HG03066 (cell line): ENCODE measurements around the gene POFUT2.
"Not testable (repeated sequence)": the region's sequence is repeated elsewhere in the genome, so short reads cannot be mapped to it uniquely, and the experiment has no call there.

Experiments used
- ATAC-seq: cut with Tn5 transposase; IDR thresholded peaks from one replicate; pipeline ENCODE4 v1.9.1; 2021; ENCODE audit warnings: low read depth; ENCODE audit not compliant: unreplicated experiment

The POFUT2 gene

DNA sequence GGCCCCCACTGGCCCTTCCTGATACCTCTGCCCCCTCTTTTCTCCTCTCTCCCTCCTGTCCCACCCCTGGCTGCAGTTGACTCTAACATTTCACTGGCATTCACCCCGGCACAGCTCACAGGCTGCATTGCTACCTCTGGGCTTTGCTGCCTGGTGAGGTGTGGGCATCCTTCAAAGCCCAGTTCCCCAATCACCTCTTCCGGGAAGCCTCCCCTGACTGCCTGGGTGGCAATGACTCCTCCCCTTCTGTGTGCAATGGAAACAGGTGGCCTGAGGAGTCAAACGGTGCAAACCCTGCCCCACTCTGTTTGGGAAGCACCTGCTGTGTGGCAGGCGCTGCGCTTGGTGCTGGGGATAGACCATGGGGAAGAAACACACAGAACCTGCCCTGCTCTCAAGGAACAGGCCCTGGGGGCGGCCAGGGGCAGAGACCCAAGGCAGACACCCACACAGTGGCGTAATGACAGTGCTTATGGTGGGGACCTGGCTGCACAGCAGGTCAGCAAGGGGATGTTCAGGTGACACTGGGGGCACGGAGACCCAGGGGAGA, 39.3 kb upstream of the POFUT2 start:
- ATAC-seq: no peak

DNA sequence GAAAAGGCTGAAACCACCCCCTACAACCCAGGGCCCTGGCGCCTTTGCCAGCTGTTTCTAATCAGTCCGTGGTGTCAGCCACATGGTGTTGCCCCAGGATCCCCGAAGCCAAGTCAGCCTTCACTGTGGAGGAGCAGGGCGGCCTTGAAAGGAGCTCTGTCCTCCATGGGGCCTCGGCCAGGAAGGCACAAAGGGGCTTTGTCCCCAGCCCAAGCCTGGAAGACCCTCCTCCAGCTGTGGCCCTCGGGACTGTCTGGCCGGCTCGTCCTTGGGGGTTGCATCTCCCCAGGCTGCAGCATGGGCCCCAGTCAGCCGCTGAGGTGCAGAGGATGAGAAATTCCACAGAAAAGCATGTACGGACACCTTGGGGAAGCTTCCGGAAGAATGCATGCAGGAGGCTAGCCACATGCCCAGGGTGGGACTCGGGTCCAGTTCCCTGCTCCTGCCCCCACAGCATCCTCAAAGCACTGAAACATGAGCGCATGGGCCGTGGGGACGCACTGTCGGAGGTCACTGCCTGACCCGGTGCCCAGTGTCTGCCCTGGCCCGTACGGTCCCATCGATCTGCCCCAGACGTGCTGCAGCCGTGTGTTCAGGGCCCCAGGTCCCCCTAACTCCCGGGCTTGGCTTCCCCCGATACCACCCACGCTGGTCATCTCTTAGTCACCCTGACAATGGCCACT, 38.6 kb upstream of the POFUT2 start:
- ATAC-seq: no peak

DNA sequence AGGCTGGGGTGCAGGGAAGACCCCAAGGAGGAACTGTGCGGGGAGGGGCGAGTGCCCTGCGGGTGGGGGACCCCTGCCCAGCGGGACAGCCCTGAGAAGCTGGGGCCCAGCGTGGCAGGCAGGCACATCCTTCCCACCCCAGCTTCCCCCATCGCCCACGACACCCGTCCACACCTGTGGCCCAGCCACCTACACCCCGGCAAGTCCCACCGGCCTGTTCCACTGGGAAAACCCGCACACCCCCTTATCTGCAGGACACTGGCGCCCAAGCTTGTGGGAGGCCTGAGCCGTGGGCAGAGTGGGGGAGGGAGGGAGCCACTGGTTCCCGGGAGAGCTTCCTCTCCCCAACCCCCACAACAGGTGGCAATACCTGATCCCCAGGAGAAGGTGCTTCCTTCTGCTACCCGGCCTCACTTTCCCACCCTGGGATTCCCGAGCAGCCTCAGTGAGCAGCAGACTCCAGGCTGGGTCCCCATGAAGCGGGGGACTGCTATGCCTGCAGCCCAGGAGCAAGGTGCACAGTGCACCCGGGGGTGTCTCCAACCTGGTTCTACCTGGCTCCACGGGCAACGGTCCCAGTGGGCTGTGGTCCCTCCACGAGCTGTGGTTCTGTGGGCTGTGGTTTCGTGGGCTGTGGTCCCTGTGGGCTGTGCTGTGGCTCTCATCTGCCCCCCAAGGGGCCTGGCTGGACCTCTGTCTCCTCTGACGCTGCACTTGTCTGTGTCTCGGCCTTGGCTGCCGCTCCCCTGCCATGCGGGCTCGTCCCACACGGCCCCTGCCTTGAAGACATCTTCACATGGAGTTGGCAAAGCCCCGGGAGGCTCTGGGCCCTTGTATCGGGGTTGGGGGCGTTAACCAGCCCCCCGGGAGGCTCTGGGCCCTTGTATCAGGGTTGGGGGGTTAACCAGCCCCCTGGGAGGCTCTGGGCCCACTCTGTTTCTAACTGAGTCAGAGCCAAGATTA, 37.8 kb upstream of the POFUT2 start:
- no peak for ATAC-seq

DNA sequence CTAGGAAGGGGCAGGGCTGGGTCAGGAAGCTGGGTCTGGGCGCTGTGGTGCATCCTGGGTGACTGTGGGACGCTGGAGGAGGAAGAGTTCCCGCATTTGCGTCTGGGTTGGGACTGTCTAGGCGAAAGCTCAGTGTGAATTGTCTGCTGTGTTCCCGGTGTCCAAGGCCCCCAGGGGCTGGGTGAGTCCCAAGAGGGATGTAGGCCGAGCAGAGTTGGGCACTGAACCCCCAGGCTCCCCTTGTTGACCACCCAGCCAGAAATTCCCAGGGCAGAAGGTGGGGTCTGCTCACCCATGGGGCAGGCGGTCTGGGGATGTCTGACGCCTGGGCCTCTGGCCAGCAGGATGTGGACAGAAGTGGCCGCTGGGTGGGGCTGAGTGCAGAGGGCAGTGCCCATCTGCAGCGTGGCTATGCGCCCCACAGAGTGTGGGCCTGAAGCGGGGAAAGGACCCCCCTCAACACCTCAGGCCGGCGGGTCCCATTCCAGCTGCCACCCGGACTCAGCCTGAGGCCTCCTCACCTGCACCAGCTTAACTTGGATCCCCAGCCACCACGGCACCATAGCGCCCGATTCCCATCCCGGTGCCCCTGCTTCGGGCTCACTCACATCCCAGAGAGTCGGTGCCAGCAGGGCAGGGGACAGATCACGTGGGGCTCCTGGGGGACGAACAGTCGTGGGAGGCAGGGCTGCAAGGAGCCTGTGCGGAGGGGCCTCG, 37.0 kb upstream of the POFUT2 start:
- ATAC-seq: no peak

DNA sequence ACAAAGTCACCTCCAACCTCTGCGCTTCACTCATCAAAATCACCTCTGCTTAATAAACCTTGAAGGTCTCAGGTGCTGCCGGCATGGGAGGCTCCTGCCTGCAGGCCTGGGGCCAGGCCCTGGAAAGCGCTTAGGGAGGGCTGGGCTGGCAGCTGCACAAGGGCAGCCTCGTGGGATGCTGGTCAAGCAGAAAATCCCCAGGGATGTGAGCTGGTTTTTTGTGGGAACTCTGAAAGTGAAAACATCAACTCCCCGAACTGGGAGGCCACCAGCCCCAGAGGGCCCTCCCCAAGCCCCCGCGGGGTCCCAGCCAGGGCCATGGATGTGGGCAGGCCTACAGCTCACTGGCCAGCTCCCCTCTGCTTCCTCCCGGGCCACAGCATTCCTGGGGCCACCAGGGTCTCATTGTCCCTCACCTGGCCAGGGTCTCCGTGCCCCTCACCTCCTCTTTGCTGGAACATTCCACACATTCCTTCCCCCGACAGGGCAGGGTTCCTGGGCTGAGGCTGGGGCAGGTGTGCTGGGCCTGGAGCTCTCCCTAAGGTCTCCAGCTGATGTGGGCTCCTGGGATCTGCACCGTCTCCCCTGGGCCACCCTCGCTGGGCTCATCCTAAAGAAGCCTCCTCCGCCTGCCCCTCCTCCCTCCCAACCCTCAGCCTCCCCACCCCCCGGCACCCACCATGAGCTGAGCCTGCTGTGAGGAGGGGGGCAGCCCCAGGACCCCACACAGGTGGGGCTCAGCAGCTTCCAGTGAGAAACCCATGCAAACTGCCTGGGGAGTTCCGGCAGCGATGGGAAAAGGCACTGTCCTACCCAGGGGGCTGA, 36.0 kb upstream of the POFUT2 start:
- ATAC-seq: no peak

DNA sequence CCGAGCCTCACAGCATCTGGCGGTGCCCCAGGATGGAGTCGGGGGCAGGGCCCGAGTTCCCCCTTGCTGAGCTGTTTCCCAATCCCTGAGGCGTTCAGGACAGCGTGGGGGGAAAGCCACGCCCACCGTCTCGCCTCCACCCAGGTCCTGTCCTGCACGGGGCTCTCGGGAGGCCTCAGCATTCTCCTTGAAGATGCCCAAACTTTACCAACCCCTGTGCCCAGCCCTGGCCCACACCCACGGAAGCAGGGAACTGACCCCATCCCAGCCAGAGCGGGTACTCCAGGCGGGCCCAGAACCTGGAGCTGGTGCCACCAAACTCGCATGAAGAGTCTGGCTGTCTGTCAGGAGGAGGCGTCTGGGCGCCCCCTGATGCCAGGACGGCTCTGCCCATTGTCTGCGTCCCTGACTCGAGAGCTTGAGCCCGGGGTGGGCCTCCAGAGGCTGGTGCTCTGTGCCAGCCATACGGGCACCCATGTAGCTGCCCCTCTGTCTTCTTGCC, 35.3 kb upstream of the POFUT2 start:
- no peak for ATAC-seq

DNA sequence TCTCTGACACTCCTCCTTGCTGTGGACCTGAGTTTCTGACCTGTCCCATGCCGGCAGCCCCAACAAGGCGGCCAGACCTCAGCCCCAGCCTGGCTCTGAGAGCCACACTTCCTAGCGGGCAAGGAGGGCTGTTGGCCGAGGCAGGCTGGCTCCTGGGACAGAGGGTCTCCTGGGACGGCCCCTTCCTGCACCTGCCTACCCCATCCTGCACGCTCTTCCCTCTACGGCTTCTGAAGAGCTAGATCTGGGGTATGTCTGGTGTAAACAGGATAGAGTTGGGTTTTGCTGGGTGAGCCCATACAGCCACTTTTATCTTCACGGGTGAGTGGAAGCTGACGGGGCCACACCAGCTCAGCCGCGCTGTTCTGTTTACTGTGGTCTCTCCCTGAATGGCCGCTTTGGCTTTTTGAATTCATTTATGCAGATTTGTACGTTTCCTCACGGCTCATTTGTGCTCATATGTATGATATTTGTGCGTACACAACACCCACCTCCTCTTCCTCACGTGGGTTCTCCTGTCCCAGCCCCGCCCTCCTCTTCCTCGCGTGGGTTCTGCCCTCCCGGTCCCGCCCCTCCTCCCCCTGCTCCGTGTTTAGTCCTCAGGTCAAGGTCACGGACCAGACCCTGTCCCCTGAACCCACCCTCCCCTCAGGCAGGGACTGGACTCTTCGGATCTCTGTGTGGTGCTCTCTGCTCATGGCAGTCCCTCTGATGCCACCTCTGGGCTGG, 34.7 kb upstream of the POFUT2 start:
- ATAC-seq: no peak

DNA sequence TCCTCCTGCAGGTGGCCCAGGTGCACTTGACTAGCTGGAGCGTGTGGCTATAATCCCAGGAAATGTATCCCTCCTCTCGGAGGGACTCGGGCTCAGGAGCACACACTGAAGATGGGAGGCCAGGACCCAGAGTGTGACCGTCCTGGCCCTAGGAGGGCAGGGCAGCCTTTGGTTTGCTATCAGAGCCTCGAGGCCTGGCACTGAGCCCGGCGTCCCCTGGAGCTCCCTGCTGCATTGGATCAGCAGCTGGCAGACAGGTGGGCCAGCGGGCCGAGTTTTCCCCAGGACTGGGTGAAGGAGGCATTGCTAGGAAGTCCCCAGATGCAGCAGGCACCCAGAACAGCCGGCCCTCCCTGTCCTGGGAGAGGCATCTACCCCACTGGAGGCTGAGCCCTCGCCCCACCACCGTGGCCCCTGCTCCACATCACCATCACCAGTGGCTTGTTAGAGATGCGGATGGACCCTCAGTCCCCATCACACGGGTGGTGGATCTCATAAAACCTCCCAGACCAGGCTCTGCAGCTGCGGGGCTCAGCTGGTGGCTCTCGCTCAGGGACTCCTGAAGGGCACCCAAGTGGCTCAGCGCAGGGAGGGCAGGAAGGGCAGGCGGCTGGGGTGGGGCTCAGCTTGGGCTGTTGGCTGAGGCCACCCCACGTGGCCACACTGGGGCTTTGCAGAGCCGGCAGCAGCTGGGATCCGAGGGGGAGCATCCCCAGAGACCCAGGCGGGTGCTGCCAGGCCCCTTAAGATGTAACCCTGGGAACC, 32.7 kb upstream of the POFUT2 start:
- no peak for ATAC-seq

DNA sequence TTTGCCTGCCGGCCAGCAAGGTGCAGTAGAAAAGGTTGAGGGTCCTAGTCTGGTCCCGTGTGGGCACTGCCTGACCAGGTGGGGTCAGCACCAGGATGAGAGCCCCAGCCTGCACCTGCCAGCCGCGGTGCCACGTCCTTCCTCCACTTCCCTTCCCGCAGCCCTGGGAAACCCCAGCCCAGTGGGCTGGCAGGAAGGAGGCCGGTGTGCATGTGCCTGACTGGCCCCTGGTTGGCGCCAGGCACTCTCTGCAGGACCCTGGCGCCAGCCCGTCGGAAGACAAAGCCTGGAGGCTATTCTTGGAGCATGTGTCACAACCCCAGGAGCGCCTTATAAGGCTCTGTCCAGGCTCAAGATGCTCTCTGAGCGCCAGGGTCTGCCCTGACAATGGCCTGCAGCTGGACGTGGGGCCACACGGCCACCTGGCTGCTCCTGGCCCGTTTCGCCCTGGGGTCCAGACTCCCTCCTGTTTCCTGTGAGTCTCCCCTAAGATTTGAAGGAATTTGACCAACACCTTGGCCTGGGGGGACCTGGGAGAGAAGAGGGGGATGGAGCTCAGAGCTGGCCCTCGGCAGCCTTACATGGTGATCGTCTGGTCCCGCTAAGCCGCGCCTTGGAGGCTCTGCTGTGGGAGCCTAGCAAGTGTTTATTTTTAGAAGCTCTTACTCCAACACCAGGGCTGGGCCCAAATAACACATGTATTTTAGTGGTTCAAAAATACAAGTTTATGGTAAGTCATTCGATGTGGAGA, 31.9 kb upstream of the POFUT2 start:
- ATAC-seq: no peak

DNA sequence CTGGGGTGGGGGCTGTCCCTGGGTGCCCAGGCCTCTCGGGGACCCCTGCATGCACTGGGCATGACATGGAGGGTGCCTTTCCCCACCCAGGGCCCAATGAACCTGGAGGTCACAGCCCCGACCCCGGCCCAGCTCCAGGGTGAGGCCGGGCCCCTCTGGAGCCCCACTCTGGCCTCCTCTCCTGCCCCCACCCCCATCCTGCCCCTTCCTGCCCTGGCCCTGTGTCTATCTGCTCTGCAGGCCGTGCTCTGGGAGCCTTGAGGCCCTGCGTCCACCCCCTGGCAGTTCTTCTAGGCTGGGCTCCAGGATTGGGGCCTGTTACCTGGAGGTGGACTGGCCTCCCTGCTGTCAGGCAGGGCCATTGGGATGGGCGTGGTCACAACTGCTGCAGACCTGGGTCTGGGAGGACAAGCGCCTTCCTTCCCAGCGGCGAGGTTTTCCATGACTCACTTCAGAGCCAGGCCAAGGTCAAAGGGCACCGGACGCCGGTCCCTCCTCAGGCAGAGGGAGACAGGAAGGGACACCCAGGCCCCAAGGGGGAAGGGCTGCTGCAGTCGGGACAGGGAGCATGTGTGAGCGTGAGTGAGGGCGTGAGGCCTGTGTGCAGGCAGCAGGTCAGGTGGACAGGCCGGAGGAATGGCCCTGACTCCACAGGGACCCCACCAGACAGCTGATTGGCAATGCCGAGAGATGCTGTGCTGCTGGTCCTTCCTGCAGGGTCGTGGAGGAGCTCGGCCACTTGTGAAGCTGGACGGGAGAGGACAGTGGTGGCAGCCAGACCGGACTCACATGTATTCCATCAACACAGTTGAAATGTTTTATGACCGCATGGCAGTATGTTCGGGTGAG, 31.1 kb upstream of the POFUT2 start:
- ATAC-seq: no peak

DNA sequence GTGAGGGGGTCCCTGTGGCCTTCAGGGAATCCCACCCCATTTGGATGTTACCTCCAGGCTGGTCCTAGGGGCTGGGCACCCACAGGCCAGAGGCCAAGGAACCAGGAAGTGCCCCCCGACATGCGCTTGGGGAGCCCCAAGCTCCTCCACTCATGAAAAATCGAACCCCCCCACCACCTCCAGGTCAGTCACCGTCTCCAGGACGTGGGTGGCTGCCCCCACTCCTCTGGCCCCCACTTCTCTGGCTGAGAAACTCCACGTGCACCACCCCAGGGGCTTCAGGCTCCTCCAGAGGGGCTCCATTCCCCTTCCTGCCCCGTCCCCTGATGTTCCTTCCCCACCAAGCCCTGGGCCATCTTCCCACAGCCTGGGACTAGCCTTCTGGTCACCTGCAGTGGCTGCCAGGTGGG, 30.5 kb upstream of the POFUT2 start:
- no peak for ATAC-seq

DNA sequence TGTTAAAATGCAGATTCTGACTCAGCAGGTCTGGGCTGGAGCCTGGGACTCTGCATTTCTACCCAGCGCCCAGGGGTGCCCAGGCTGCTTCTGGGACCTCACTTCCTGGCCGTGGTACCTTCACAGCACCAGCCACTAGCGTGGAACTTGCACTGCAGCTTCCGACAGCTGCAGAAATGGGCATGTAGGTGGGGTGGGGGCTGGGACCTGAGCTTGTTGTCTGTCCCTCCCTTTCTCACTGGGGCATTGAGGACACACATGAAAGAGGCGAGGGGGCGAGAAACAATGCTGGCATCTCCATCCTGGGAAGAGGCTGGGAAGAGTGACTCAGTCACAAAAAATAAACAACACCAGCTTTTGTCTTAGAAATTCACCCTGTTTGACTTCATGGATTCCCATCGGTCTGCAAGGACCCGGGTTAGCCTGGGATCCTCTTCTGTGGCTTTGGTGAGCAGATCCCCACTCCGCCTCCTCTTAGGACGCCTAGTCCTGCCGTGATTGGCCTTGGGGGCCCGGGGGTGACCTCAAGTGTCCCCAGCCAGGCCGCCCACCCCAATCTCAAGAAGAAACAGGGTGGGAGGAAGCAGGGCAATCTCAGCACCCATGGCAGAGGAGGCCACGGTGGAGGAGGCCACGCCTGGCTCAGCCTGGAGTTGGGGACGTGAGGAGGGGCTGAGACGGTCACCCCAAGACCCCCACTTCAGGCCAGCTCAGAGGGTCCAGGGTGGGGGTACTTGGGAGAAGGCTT, 29.9 kb upstream of the POFUT2 start:
- no peak for ATAC-seq

DNA sequence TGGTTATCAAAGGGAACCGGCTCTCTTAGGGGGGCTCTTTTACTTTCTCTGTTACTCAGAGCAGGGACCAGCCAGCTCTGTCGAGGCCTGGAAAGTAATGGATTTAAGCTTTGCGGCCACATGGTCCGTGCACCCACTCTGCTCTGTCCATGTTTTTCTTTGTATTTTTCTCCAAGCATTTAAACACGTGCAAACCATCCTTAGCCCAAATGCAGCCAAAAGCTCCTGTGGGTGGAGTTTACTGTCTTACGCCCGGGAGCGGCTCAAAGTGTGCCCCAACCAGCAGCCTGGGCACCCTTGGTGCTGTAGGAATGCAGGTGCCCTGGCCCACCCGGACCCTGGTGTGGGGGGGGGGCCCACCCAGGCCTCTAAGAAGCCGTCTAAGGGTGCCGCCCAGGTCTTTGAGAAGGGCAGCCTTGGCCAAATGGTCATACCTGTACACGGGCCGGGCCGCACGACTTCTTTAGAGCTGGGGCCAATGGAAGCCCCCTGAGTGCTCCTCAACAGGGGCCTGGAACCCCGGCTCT, 29.2 kb upstream of the POFUT2 start:
- no peak for ATAC-seq

DNA sequence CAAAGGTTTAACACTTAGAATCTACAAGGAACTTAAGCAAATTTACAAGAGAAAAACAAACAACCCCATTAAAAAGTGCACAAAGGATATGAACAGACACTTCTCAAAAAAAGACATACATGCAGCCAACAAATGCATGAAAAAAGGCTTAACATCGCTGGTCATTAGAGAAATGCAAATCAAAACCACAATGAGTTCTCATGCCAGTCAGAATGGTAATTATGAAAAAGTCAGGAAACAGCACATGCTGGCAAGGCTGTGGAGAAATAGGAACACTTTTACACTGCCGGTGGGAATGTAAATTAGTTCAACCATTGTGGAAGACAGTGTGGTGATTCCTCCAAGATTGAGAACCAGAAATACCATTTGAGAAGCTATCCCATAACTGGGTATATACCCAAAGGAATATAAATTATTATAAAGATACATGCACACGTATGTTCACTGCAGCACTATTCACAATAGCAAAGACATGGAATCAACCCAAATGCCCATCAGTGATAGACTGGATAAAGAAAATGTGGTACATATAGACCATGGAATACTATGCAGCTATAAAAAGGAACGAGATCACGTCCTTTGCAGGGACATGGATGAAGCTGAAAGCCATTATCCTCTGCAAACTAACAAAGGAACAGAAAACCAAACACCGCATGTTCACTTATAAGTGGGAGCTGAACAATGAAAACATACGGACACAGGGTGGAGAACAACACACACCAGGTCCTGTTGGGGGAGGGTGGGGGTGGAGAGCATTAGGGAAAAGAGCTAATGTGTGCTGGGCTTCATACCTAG, 28.2 kb upstream of the POFUT2 start:
- not testable (repeated sequence) for ATAC-seq

DNA sequence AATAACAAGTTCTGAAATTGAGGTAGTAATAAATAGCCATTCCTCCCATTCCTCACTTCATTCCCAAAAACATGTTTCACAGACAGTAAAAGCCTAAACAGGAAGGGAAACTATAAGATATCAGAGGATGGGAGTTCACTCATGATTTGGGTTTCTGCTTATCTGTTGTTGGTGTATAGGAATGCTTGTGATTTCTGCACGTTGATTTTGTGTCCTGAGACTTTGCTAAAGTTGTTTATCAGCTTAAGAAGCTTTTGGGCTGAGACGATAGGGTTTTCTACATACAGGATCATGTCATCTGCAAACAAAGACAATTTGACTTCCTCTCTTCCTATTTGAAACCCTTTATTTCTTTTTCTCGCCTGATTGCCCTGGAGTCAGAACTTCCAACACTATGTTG, 26.0 kb upstream of the POFUT2 start:
- no peak for ATAC-seq
